Measurements from ENCODE around the gene KDR.

DNA sequence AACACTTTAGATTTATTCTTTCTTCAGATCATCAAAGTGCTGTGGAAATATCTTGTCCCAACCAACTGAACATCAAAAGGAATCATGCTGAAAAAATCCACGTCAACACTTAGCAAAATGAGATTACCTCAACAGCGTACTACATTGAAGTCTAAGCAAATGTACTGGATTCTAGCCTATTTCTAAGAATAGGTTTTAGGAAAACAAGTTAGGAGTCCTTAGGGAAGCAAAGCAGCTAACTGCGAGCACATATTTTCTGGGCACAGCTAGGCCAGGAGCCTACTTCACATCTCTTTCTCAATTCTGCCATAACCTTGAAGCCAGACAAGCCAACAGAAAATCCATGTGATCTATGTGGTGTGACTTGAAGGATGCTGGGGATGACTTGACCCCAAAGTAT is 22.2 kb downstream of the KDR start:
- TF ChIP-seq, protein P1, sequence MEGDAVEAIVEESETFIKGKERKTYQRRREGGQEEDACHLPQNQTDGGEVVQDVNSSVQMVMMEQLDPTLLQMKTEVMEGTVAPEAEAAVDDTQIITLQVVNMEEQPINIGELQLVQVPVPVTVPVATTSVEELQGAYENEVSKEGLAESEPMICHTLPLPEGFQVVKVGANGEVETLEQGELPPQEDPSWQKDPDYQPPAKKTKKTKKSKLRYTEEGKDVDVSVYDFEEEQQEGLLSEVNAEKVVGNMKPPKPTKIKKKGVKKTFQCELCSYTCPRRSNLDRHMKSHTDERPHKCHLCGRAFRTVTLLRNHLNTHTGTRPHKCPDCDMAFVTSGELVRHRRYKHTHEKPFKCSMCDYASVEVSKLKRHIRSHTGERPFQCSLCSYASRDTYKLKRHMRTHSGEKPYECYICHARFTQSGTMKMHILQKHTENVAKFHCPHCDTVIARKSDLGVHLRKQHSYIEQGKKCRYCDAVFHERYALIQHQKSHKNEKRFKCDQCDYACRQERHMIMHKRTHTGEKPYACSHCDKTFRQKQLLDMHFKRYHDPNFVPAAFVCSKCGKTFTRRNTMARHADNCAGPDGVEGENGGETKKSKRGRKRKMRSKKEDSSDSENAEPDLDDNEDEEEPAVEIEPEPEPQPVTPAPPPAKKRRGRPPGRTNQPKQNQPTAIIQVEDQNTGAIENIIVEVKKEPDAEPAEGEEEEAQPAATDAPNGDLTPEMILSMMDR (IDR thresholded peaks at IDR 0.05): no peak
- no peak for TF ChIP-seq POLR2AphosphoS5 (IDR thresholded peaks at IDR 0.05)
- no peak for TF ChIP-seq POLR2A (IDR thresholded peaks at IDR 0.05)
- TF ChIP-seq EP300 (IDR thresholded peaks at IDR 0.05): no peak

All from suprapubic skin (tissue), 4 donors.